ENCODE measurements around the gene XCL1.
"Not testable (repeated sequence)": the region's sequence is repeated elsewhere in the genome, so short reads cannot be mapped to it uniquely, and the experiment has no call there.

The XCL1 gene, protein sequence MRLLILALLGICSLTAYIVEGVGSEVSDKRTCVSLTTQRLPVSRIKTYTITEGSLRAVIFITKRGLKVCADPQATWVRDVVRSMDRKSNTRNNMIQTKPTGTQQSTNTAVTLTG

DNA sequence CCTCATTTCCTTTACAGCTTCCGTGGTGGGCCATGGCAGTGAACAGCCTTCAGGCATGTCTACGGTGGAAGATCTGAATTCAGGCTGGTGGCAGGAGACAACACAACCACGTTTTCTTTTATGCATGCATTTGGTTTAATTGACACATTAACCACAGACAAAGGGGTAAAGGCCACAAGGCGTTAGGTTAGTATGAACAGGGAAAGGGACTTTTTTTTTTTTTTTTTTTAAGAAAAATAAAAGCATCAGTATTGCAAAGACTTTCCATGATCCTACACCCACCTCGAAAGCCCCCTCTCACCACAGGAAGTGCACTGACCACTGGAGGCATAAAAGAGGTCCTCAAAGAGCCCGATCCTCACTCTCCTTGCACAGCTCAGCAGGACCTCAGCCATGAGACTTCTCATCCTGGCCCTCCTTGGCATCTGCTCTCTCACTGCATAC lies at the start of gene XCL1:
TSS of gene XCL1 (plus strand) at position 361 of the 444 bp plus-strand sequence. CDS start at position 394, 33 bp downstream.
- in situ Hi-C loops (cut with MboI; ENCODE audit: low sequenced_read_pairs) = not testable (repeated sequence)

- in situ Hi-C loops (cut with MboI; ENCODE audit: low sequenced_read_pairs) = no loop called here
Observed at GRCh38 chr1:168529518-168529917, 46.9 kb upstream of the XCL1 start.

- in situ Hi-C loops (cut with MboI; ENCODE audit: low sequenced_read_pairs) = no loop called here
Observed at GRCh38 chr1:168531615-168532345, 44.6 kb upstream of the XCL1 start.

GRCh38 chr1:168535536-168535935 lies 40.9 kb upstream of the XCL1 start:
- in situ Hi-C loops (cut with MboI; ENCODE audit: low sequenced_read_pairs) = no loop called here

DNA sequence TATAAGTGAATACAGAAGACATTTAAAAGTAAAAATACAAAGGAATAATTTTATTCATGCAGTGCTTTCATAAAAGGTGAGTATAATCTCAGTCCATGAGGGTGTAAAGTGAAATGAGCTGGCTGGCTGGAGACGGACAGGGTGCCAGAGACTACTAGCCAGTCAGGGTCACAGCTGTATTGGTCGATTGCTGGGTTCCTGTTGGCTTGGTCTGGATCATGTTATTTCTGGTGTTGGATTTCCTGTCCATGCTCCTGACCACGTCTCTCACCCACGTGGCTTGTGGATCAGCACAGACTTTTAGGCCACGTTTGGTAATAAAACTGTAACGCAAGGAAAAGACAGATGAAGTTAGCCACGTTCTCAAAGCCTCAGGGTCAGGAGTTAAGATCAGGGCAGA lies 35.6 kb upstream of the XCL1 start:
- in situ Hi-C loops (cut with MboI; ENCODE audit: low sequenced_read_pairs) = not testable (repeated sequence)

- in situ Hi-C loops (cut with MboI; ENCODE audit: low sequenced_read_pairs) = not testable (repeated sequence)
Observed at GRCh38 chr1:168542978-168543377, 33.4 kb upstream of the XCL1 start.

- in situ Hi-C loops (cut with MboI; ENCODE audit: low sequenced_read_pairs) = not testable (repeated sequence)
Observed at GRCh38 chr1:168543840-168544498, 32.4 kb upstream of the XCL1 start, which contains the start of gene XCL2. Gene XCL2, minus strand, starts transcription at chr1:168543997. Its CDS starts 33 bp downstream, at chr1:168543964.

DNA sequence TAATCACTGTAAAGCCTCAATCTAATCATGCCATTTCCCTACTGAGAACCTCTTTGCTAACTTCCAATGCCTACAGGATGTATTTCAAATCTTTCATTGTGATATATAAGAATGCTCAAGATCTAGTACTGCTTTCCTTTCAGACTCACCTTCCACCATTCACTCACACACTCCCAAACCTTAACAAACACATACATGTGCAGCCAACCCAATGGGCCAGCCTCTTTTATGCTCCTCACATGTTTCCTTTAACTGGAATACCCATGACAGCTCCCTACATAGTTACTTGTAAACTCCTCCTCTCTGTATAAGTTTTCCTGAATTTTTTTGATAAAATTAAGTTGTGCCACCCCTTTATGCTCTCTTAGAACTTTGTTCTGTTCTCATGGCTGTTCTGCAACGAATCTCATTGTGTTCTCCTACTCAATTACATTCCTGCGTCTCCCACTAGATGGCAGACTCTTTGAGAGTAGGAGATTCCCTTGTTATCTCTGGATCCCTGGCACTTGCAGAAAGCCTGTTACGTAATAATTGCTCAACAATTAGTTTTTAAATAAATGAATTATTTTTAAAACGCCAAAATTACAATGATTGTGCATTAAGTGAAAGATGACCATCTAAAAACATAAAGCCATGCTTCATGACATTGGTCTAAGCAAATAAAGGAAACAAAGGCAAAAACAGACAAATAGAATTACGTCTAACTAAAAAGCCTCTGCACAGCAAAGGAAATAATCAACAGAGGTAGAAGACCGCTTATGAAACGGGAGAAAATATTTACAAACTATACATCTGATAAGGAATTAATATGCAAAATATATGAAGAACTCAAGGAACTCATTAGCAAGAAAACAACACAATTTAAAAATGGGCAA lies 30.5 kb upstream of the XCL1 start:
- in situ Hi-C loops (cut with MboI; ENCODE audit: low sequenced_read_pairs) = not testable (repeated sequence)

DNA sequence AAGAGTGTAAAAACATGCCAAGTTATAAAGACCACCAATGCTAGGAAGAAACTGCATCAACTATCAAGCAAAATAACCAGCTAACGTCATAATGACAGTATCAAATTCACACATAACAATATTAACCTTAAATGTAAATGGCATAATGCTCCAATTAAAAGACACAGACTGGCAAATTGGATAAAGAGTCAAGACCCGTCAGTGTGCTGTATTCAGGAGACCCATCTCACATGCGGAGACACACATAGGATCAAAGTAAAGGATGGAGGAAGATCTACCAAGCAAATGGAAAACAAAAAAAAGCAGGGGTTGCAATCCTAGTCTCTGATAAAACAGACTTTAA lies 29.9 kb upstream of the XCL1 start:
- in situ Hi-C loops (cut with MboI; ENCODE audit: low sequenced_read_pairs) = not testable (repeated sequence)

GRCh38 chr1:168550971-168551370 lies 25.4 kb upstream of the XCL1 start:
- in situ Hi-C loops (cut with MboI; ENCODE audit: low sequenced_read_pairs) = no loop called here

GRCh38 chr1:168551688-168552087 lies 24.7 kb upstream of the XCL1 start:
- in situ Hi-C loops (cut with MboI; ENCODE audit: low sequenced_read_pairs) = no loop called here

DNA sequence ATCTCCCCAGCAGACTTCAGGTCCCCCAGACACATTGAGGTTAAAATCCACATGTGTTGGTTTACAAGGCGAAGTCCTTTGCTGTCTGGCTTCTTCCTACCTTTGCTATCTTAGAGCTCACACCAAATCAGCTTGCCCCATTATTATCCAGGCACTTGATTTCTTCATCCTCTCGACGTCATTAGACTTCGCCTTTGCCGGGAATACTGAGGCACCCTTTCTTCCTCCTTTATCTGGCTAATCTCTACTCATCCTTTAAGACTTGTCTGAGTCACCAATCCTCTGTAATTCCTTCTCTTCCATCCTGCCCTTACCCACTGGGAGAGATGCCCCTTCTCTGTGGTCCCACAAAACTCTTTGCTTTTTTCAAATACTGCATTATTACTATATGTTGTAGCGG lies 23.4 kb upstream of the XCL1 start:
- in situ Hi-C loops (cut with MboI; ENCODE audit: low sequenced_read_pairs) = no loop called here

DNA sequence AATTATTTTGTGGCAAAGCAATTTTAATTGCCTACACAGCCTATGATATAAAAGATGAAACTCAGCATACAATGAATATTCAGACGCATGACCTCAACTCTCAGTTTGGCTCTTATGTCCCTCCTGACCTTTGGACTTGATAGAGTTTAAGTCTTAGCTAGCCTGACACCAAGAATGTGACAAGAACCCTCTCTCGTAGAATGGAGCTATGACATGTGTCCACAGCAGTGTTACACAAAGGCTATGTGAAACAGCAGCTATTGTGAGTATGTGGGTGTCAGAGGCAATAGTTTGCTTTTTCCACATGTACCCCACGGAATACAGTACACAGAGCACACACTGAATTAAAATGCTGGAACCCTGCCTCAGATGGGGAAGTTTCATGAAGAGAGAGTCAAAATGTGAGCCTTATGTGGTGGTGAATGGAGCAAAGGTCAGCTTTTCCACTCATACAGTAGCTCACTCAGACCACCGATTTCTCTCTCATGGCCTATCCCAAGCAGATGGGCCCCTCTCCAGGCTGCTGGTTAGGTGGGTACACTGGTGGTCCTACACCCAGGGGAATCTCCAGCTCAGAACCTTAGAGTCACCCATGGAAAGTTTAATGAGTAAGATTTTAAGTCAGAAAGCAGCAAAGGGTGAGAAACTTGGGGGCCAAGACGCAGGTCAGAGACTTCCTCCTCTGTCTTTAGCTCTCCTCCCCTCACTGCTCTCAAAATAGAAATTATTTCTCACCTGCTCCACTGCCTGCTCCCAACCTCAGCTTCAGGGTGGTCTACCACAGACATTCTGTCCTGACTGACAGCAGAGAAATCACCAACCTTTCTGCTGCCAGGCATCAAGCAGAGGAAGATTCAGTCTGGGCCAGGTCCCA lies 22.5 kb upstream of the XCL1 start:
- in situ Hi-C loops (cut with MboI; ENCODE audit: low sequenced_read_pairs) = no loop called here

GRCh38 chr1:168554603-168555483 lies 21.6 kb upstream of the XCL1 start:
- in situ Hi-C loops (cut with MboI; ENCODE audit: low sequenced_read_pairs) = no loop called here

DNA sequence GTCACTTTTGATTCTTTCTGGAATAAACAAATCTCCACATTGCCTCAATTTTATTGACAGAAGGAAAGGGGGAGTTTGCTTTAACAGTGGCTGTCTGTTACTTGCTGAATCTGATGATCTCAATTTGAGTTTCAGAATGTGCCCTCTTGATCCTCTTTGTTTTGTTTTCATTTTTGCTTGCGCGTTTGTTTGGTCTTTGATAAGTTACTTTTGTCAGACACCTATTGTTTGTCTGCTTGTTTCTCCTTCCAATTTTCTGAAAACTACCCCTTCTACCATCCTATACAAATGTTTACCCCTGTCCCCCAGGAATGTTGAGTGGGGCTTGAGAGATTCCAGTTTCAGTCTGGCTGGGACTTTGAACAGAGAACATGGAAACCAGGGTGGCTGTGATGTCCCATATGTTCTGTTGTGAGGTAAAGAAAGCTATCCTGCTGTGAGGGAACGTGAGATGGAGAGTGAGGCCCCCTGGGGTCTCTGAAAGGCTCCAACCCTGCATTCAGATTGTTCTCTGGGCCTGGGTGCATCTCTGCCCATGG lies 20.8 kb upstream of the XCL1 start:
- in situ Hi-C loops (cut with MboI; ENCODE audit: low sequenced_read_pairs) = no loop called here

- in situ Hi-C loops (cut with MboI; ENCODE audit: low sequenced_read_pairs) = no loop called here
Observed at GRCh38 chr1:168556647-168557046, 19.8 kb upstream of the XCL1 start.

- in situ Hi-C loops (cut with MboI; ENCODE audit: low sequenced_read_pairs) = loop anchor here (10.0 kb wide), 1 partner anchor 116 kb away; no protein-coding TSS in a partner anchor
Observed at GRCh38 chr1:168560370-168560769, 16.0 kb upstream of the XCL1 start.

DNA sequence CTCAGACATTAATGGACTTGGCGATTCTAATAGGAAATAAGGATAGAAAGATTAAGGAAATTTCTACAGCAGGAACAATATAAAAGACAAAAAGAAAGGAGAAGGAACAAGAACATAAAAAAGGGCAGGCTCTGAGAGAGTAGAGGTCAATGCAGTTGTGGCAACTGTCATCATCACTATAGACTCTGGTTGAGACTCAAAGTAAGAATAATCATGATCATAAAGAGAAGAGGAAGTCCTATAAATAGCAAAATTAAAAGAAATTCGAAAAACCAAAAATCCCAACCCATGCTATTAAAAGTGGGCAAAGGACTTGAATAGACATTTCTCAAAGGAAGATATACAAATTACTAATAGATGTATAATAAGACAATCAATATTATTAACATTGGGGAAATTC lies 14.4 kb upstream of the XCL1 start:
- in situ Hi-C loops (cut with MboI; ENCODE audit: low sequenced_read_pairs) = loop anchor here (10.0 kb wide), 1 partner anchor 117 kb away; no protein-coding TSS in a partner anchor

GRCh38 chr1:168565825-168566224 lies 10.6 kb upstream of the XCL1 start:
- in situ Hi-C loops (cut with MboI; ENCODE audit: low sequenced_read_pairs) = loop anchor here (10.0 kb wide), 1 partner anchor 121 kb away; no protein-coding TSS in a partner anchor
